Breast epithelium (tissue), 4 donors: ENCODE measurements around the gene SMAP1. TPM values are rescaled to one million over a fixed set of nuclear protein-coding genes. Genes with fewer than 3 reads are reported as not detected.

ENCODE experiments used
- DNase-seq, 2 donors: peaks; one replicate each; pipeline ENCODE4 v3.0.0-alpha.2; 2019; ENCODE audit warnings: low spot score in 2 of 2
- H3K27ac ChIP-seq, 2 donors: fragments of 200-600 bp; sonication (generic) in 1 of 2; one replicate each; pipeline ENCODE4 v1.5.1; 2016 to 2019; ENCODE audit warnings: mild to moderate bottlenecking in 1 of 2
- H3K27me3 ChIP-seq, 2 donors: fragments of 200-600 bp; sonication (generic) in 1 of 2; one replicate each; pipeline versions ENCODE4 v1.5.1 to v1.6.0; 2017 to 2019; ENCODE audit warnings: control low read depth in 1 of 2, mild to moderate bottlenecking in 1 of 2
- H3K36me3 ChIP-seq: fragments of 200-600 bp; one replicate; pipeline ENCODE4 v1.5.1; 2019
- H3K4me1 ChIP-seq, 2 donors: fragments of 200-600 bp; sonication (generic); one replicate each; pipeline ENCODE4 v1.5.1; 2016 to 2019; ENCODE audit warnings: control low read depth in 1 of 2
- H3K4me3 ChIP-seq, 3 donors: fragments of 200-600 bp; sonication (generic); 1 replicate in 2 of 3; 2 replicates in 1 of 3; pipeline ENCODE4 v1.5.1; 2016 to 2019; ENCODE audit warnings: mild to moderate bottlenecking in 3 of 3, moderate library complexity in 2 of 3
- H3K9me3 ChIP-seq, 2 donors: fragments of 200-600 bp; sonication (generic) in 1 of 2; one replicate each; pipeline ENCODE4 v1.5.1; 2016 to 2019; ENCODE audit warnings: control low read depth in 1 of 2
- CTCF ChIP-seq, 3 donors: fragments of 450-650 bp; IDR thresholded peaks; one replicate each; pipeline ENCODE4 v1.5.1; 2016 to 2017; ENCODE audit warnings: antibody characterized with exemption in 3 of 3, mild to moderate bottlenecking in 3 of 3, moderate library complexity in 3 of 3
- POLR2A ChIP-seq: fragments of 450-650 bp; IDR thresholded peaks from one replicate; pipeline ENCODE4 v1.6.1; 2016; ENCODE audit warnings: antibody characterized with exemption, mild to moderate bottlenecking, moderate library complexity
- POLR2AphosphoS5 ChIP-seq, 3 donors: sonication (generic); formaldehyde crosslinking; IDR thresholded peaks; one replicate each; pipeline ENCODE4 v1.6.1; 2017; ENCODE audit warnings: antibody characterized with exemption in 3 of 3
- intact Hi-C: fragments of 100-400 bp; cut with DNase I; formaldehyde crosslinking; loops from one replicate; pipeline ENCODE4 v1.15.1; 2023; ENCODE audit warnings: low total_unique reads
- total RNA-seq, 3 donors: library from RNA; depleted of rRNA; stranded (reverse); fragments of >200 nt; gene quantifications; one replicate each; pipeline ENCODE4 v1.1.0, GENCODE V29; 2016

Gene SMAP1
- total RNA-seq, 3 donors from 2014 or later, result 22.0 to 36.6 (median 27.1) TPM

GRCh38 chr6:70900047-70900446 lies 232.4 kb downstream of the SMAP1 start:
- TF ChIP-seq POLR2AphosphoS5 (IDR thresholded peaks at IDR 0.05) (no peak), POLR2A (no peak), CTCF (IDR thresholded peaks at IDR 0.05) (no peak)
- intact Hi-C loops, result no loop called here
- no peak for DNase-seq

GRCh38 chr6:70901324-70901723 lies 233.6 kb downstream of the SMAP1 start:
- Histone ChIP-seq H3K9me3 (no peaks in the 10 kb centered on the region), H3K4me3 (no peak overlapping the region), H3K36me3 (no peaks in the 10 kb centered on the region), H3K27me3 (no peaks in the 10 kb centered on the region), H3K4me1 (no peaks in the 10 kb centered on the region), H3K27ac (no peak overlapping the region)
- no peak for DNase-seq
- no peak for TF ChIP-seq POLR2A
- no peak for TF ChIP-seq POLR2AphosphoS5 (IDR thresholded peaks at IDR 0.05)
- TF ChIP-seq CTCF (IDR thresholded peaks at IDR 0.05), result no peak
- intact Hi-C loops, result no loop called here

More at GRCh38 chr6:70900047-70900446, 232.4 kb downstream of the SMAP1 start:
- no peaks in the 10 kb centered on the region for H3K27me3 ChIP-seq
- H3K36me3 ChIP-seq, result no peaks in the 10 kb centered on the region
- H3K9me3 ChIP-seq, result no peaks in the 10 kb centered on the region
- H3K27ac ChIP-seq, result no peak overlapping the region
- no peaks in the 10 kb centered on the region for H3K4me1 ChIP-seq
- H3K4me3 ChIP-seq, result no peak overlapping the region

- no peaks in the 10 kb centered on the region for H3K9me3 ChIP-seq
Measured at GRCh38 chr6:70903665-70904452, 236.2 kb downstream of the SMAP1 start.

GRCh38 chr6:70905742-70906141 lies 238.1 kb downstream of the SMAP1 start:
- no peak for TF ChIP-seq POLR2AphosphoS5 (IDR thresholded peaks at IDR 0.05)
- no peak for TF ChIP-seq CTCF (IDR thresholded peaks at IDR 0.05)
- TF ChIP-seq POLR2A, result no peak
- Histone ChIP-seq H3K9me3 (no peaks in the 10 kb centered on the region), H3K27ac (no peak overlapping the region), H3K4me3 (no peak overlapping the region), H3K27me3 (no peaks in the 10 kb centered on the region), H3K4me1 (no peaks in the 10 kb centered on the region), H3K36me3 (no peaks in the 10 kb centered on the region)
- DNase-seq, result no peak
- intact Hi-C loops, result no loop called here

More at GRCh38 chr6:70903665-70904452, 236.2 kb downstream of the SMAP1 start:
- H3K4me3 ChIP-seq, result no peak overlapping the region
- intact Hi-C loops, result no loop called here
- H3K27ac ChIP-seq, result no peak overlapping the region
- DNase-seq, result no peak
- no peaks in the 10 kb centered on the region for H3K4me1 ChIP-seq
- H3K36me3 ChIP-seq, result no peaks in the 10 kb centered on the region
- no peak for TF ChIP-seq POLR2A
- no peak for TF ChIP-seq CTCF (IDR thresholded peaks at IDR 0.05)
- no peak for TF ChIP-seq POLR2AphosphoS5 (IDR thresholded peaks at IDR 0.05)
- no peaks in the 10 kb centered on the region for H3K27me3 ChIP-seq

Other genes starting within 250 kb of the SMAP1 start
- gene SDHAF4, start 101.0 kb upstream of the SMAP1 start, total RNA-seq, result 10 to 100 TPM; 12.6 to 14.7 (median 13.2) TPM